CD8-positive, alpha-beta memory T cell (primary cell): ENCODE measurements around the gene GLDN. TPM values are rescaled to one million over a fixed set of nuclear protein-coding genes. Genes with fewer than 3 reads are reported as not detected.

ENCODE experiments used
- CTCF ChIA-PET: fragments of 350-600 bp; sonication (Branson Sonifier 250); formaldehyde crosslinking; loops from one replicate; lab custom pipeline; 2021; ENCODE audit warnings: antibody characterized with exemption; lab: Charles Lee
- POLR2A ChIA-PET: fragments of 350-600 bp; sonication (Branson Sonifier 250); formaldehyde crosslinking; loops from one replicate; lab custom pipeline; 2021; ENCODE audit warnings: antibody characterized with exemption; lab: Charles Lee
- DNase-seq, 5 donors: peaks; one replicate each; pipeline versions ENCODE4 v3.0.0 to v3.0.0-alpha.2; 2020 to 2022; ENCODE audit warnings: mixed read lengths in 1 of 5
- H3K27ac ChIP-seq: one replicate; pipeline ENCODE4 v1.7.0; 2013; ENCODE audit warnings: low read depth, mild to moderate bottlenecking, low read length, moderate library complexity
- H3K27me3 ChIP-seq: 2 replicates; pipeline ENCODE4 v1.7.0; 2013; ENCODE audit warnings: low read length, mild to moderate bottlenecking; ENCODE audit not compliant: insufficient read depth, poor library complexity, severe bottlenecking
- H3K36me3 ChIP-seq: 2 replicates; pipeline ENCODE4 v1.7.0; 2013; ENCODE audit warnings: mild to moderate bottlenecking, low read length, moderate library complexity; ENCODE audit not compliant: insufficient read depth
- H3K4me1 ChIP-seq: 2 replicates; pipeline ENCODE4 v1.7.0; 2013; ENCODE audit warnings: mild to moderate bottlenecking, low read length, moderate library complexity; ENCODE audit not compliant: insufficient read depth
- H3K4me3 ChIP-seq: 2 replicates; pipeline ENCODE4 v1.7.0; 2013; ENCODE audit warnings: mild to moderate bottlenecking, low read length
- H3K9me3 ChIP-seq: 2 replicates; pipeline ENCODE4 v1.7.0; 2013; ENCODE audit warnings: mild to moderate bottlenecking, low read length
- H3K27ac Mint-ChIP-seq, 8 donors: one replicate each; pipeline ENCODE4 v1.8.0; 2020 to 2021; ENCODE audit warnings: mixed read lengths in 8 of 8, mild to moderate bottlenecking in 6 of 8, inconsistent platforms in 3 of 8, moderate library complexity in 3 of 8
- H3K27me3 Mint-ChIP-seq, 2 donors: one replicate each; pipeline ENCODE4 v1.8.0; 2020 to 2021; ENCODE audit warnings: mixed read lengths in 2 of 2, mild to moderate bottlenecking in 1 of 2, moderate library complexity in 1 of 2
- H3K36me3 Mint-ChIP-seq, 3 donors: one replicate each; pipeline ENCODE4 v1.8.0; 2020 to 2021; ENCODE audit warnings: mixed read lengths in 3 of 3, inconsistent platforms in 1 of 3, mild to moderate bottlenecking in 1 of 3
- H3K4me1 Mint-ChIP-seq, 3 donors: one replicate each; pipeline ENCODE4 v1.8.0; 2020 to 2021; ENCODE audit warnings: mixed read lengths in 3 of 3, inconsistent platforms in 1 of 3, mild to moderate bottlenecking in 1 of 3
- H3K4me3 Mint-ChIP-seq, 7 donors: one replicate each; pipeline ENCODE4 v1.8.0; 2020 to 2021; ENCODE audit warnings: mixed read lengths in 7 of 7, mild to moderate bottlenecking in 6 of 7, moderate library complexity in 4 of 7, inconsistent platforms in 2 of 7
- H3K9me3 Mint-ChIP-seq, 5 donors: one replicate each; pipeline ENCODE4 v1.8.0; 2020 to 2022; ENCODE audit warnings: mixed read lengths in 5 of 5, mild to moderate bottlenecking in 3 of 5, moderate library complexity in 2 of 5, inconsistent platforms in 1 of 5
- polyA plus RNA-seq: library from polyadenylated mRNA; unstranded; fragments of 300-500 nt; fragmentation: Illumina TruSeq; gene quantifications from one replicate; pipeline ENCODE4 v1.2.3, GENCODE V29; 2021
- total RNA-seq, 2 experiments: library from RNA; stranded (reverse); gene quantifications; one replicate each; pipeline ENCODE4 v1.2.3, GENCODE V29; 2021

GLDN gene
- total and polyA plus RNA-seq, 3 experiments from 2014 or later: not detected

GRCh38 chr15:51311510-51311909 lies 29.9 kb upstream of the GLDN start:
- H3K4me1 Mint-ChIP-seq: no peaks in the 10 kb centered on the region
- DNase-seq: no peak
- H3K27me3 ChIP-seq: no peaks in the 10 kb centered on the region
- no peaks in the 10 kb centered on the region for H3K9me3 ChIP-seq
- H3K27ac Mint-ChIP-seq: no peak overlapping the region
- H3K9me3 Mint-ChIP-seq: peaks cover 0 to 2% (median 2%) of the 10 kb centered on the region in 5 donors
- no peak overlapping the region for H3K4me3 ChIP-seq
- no peak overlapping the region for H3K27ac ChIP-seq
- POLR2A ChIA-PET: no interaction called here
- H3K27me3 Mint-ChIP-seq: peaks cover 0 to 6% of the 10 kb centered on the region in 2 donors
- CTCF ChIA-PET: no interaction called here
- no peaks in the 10 kb centered on the region for H3K4me1 ChIP-seq
- no peaks in the 10 kb centered on the region for H3K36me3 ChIP-seq
- no peaks in the 10 kb centered on the region for H3K36me3 Mint-ChIP-seq
- no peak overlapping the region for H3K4me3 Mint-ChIP-seq

- no peaks in the 10 kb centered on the region for H3K4me1 ChIP-seq
- peaks cover 0 to 2% (median 0%) of the 10 kb centered on the region in 5 donors for H3K9me3 Mint-ChIP-seq
- no peaks in the 10 kb centered on the region for H3K27me3 ChIP-seq
- H3K4me1 Mint-ChIP-seq: no peaks in the 10 kb centered on the region
- POLR2A ChIA-PET: no interaction called here
- CTCF ChIA-PET: no interaction called here
- no peaks in the 10 kb centered on the region for H3K9me3 ChIP-seq
- no peak overlapping the region for H3K4me3 ChIP-seq
- no peak overlapping the region for H3K27ac ChIP-seq
- no peak for DNase-seq
- no peak overlapping the region for H3K27ac Mint-ChIP-seq
- H3K27me3 Mint-ChIP-seq: no peaks in the 10 kb centered on the region
- no peaks in the 10 kb centered on the region for H3K36me3 Mint-ChIP-seq
- H3K4me3 Mint-ChIP-seq: no peak overlapping the region
- H3K36me3 ChIP-seq: no peaks in the 10 kb centered on the region
These were observed 29.0 kb upstream of the GLDN start for GRCh38 chr15:51312166-51313073.

- no peaks in the 10 kb centered on the region for H3K4me1 Mint-ChIP-seq
- H3K36me3 ChIP-seq: no peaks in the 10 kb centered on the region
- H3K27ac ChIP-seq: no peak overlapping the region
- no peak overlapping the region for H3K4me3 Mint-ChIP-seq
- CTCF ChIA-PET: no interaction called here
- POLR2A ChIA-PET: no interaction called here
- peaks cover 0 to 2% (median 0%) of the 10 kb centered on the region in 5 donors for H3K9me3 Mint-ChIP-seq
- no peak overlapping the region for H3K27ac Mint-ChIP-seq
- no peak for DNase-seq
- no peak overlapping the region for H3K4me3 ChIP-seq
- no peaks in the 10 kb centered on the region for H3K36me3 Mint-ChIP-seq
- no peaks in the 10 kb centered on the region for H3K27me3 Mint-ChIP-seq
- H3K9me3 ChIP-seq: no peaks in the 10 kb centered on the region
- H3K27me3 ChIP-seq: no peaks in the 10 kb centered on the region
- H3K4me1 ChIP-seq: no peaks in the 10 kb centered on the region
These were observed 28.4 kb upstream of the GLDN start for GRCh38 chr15:51313074-51313393.

GRCh38 chr15:51313644-51314280 lies 27.7 kb upstream of the GLDN start:
- no peak overlapping the region for H3K27ac ChIP-seq
- H3K27me3 ChIP-seq: no peaks in the 10 kb centered on the region
- Mint-ChIP-seq H3K4me1 (no peaks in the 10 kb centered on the region), H3K9me3 (peaks cover 0 to 2% (median 0%) of the 10 kb centered on the region in 5 donors), H3K27ac (no peak overlapping the region), H3K4me3 (no peak overlapping the region), H3K27me3 (no peaks in the 10 kb centered on the region), H3K36me3 (no peaks in the 10 kb centered on the region)
- DNase-seq: no peak
- H3K4me3 ChIP-seq: no peak overlapping the region
- H3K9me3 ChIP-seq: no peaks in the 10 kb centered on the region
- no peaks in the 10 kb centered on the region for H3K36me3 ChIP-seq
- H3K4me1 ChIP-seq: no peaks in the 10 kb centered on the region
- CTCF ChIA-PET: no interaction called here
- POLR2A ChIA-PET: no interaction called here

GRCh38 chr15:51314391-51315337 lies 26.8 kb upstream of the GLDN start:
- CTCF ChIA-PET: no interaction called here
- H3K4me3 Mint-ChIP-seq: no peak overlapping the region

DNA sequence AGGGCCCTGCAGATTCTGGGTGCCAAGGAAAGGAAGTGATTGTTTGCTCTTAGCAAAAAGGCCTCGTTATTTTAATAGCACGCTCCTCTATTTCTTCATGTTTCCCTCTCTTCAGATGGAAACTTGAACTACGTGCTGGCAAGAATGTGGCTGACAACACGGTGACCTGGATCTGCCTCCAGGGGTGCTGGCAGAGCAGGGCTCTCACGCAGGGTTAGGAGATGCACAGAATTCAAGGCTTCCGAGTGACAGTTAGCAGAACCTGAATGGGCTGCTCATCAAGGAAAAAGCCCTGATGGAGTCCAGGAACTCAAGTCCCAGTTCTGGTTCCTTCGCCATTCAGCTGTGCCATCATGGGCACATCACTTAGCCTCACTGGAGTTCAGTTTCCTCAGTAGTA lies 25.7 kb upstream of the GLDN start:
- no peaks in the 10 kb centered on the region for H3K9me3 ChIP-seq
- no peak overlapping the region for H3K27ac ChIP-seq
- H3K36me3 ChIP-seq: no peaks in the 10 kb centered on the region
- ChIA-PET POLR2A (no interaction called here), CTCF (no interaction called here)
- DNase-seq: no peak
- H3K4me3 ChIP-seq: no peak overlapping the region
- H3K4me1 ChIP-seq: no peaks in the 10 kb centered on the region
- no peaks in the 10 kb centered on the region for H3K4me1 Mint-ChIP-seq
- no peaks in the 10 kb centered on the region for H3K27me3 Mint-ChIP-seq
- H3K27ac Mint-ChIP-seq: no peak overlapping the region
- H3K9me3 Mint-ChIP-seq: peaks cover 0 to 2% (median 0%) of the 10 kb centered on the region in 5 donors
- no peaks in the 10 kb centered on the region for H3K36me3 Mint-ChIP-seq
- H3K27me3 ChIP-seq: no peaks in the 10 kb centered on the region
- no peak overlapping the region for H3K4me3 Mint-ChIP-seq

More at GRCh38 chr15:51314391-51315337, 26.8 kb upstream of the GLDN start:
- no peaks in the 10 kb centered on the region for H3K36me3 Mint-ChIP-seq
- no peak overlapping the region for H3K27ac Mint-ChIP-seq
- Histone ChIP-seq H3K27ac (no peak overlapping the region), H3K4me3 (no peak overlapping the region), H3K27me3 (no peaks in the 10 kb centered on the region), H3K9me3 (no peaks in the 10 kb centered on the region), H3K36me3 (no peaks in the 10 kb centered on the region), H3K4me1 (no peaks in the 10 kb centered on the region)
- H3K27me3 Mint-ChIP-seq: no peaks in the 10 kb centered on the region
- H3K9me3 Mint-ChIP-seq: peaks cover 0 to 2% (median 0%) of the 10 kb centered on the region in 5 donors
- H3K4me1 Mint-ChIP-seq: no peaks in the 10 kb centered on the region
- POLR2A ChIA-PET: no interaction called here
- DNase-seq: no peak

DNA sequence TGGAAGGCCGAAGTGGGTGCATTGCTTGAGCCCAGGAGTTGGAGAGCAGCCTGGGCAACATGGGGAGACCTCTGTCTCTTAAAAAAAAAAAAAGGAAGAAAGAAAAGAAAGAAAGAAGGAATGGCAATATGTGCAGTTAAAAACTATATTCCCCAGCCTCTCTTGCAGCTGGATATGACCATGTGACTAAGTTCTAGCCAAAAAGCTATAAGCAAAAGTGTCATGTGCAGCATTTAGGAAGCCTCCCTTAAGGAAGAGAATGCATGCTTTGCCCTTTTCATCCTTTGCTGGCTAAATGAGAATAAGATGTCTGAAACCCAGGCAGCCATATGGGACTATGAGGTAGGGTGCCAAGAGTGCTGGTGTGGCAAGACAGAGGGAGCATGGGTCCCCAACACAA lies 24.8 kb upstream of the GLDN start:
- Histone ChIP-seq H3K4me3 (no peak overlapping the region), H3K27ac (no peak overlapping the region), H3K4me1 (no peaks in the 10 kb centered on the region), H3K27me3 (no peaks in the 10 kb centered on the region), H3K9me3 (no peaks in the 10 kb centered on the region), H3K36me3 (no peaks in the 10 kb centered on the region)
- CTCF ChIA-PET: no interaction called here
- peaks cover under 1 to 4% of the 10 kb centered on the region in 2 donors for H3K27me3 Mint-ChIP-seq
- no peaks in the 10 kb centered on the region for H3K4me1 Mint-ChIP-seq
- H3K9me3 Mint-ChIP-seq: peaks cover 0 to 6% (median 0%) of the 10 kb centered on the region in 5 donors
- H3K27ac Mint-ChIP-seq: no peak overlapping the region
- no peak for DNase-seq
- no peak overlapping the region for H3K4me3 Mint-ChIP-seq
- H3K36me3 Mint-ChIP-seq: no peaks in the 10 kb centered on the region
- POLR2A ChIA-PET: no interaction called here
